Mesothelial cell of epicardium (in vitro differentiated cells): ENCODE data around the gene OPHN1. TPM values are rescaled to one million over a fixed set of nuclear protein-coding genes. Genes with fewer than 3 reads are reported as not detected.
"Not testable (repeated sequence)": the region's sequence is repeated elsewhere in the genome, so short reads cannot be mapped to it uniquely, and the experiment has no call there.

Source experiments
- DNase-seq, 2 experiments: peaks; one replicate each; pipeline ENCODE4 v3.0.0; 2021; ENCODE audit warnings: low spot score in 2 of 2; ENCODE audit not compliant: unreplicated experiment in 2 of 2
- H3K27ac Mint-ChIP-seq: 2 replicates; pipeline ENCODE4 v1.8.0; 2021; ENCODE audit warnings: mixed read lengths
- H3K27me3 Mint-ChIP-seq: 2 replicates; pipeline ENCODE4 v1.8.0; 2021; ENCODE audit warnings: low read depth, mixed read lengths
- H3K36me3 Mint-ChIP-seq: 2 replicates; pipeline ENCODE4 v1.8.0; 2021; ENCODE audit warnings: mixed read lengths
- H3K4me1 Mint-ChIP-seq: 2 replicates; pipeline ENCODE4 v1.8.0; 2021; ENCODE audit warnings: mixed read lengths
- H3K4me3 Mint-ChIP-seq: 2 replicates; pipeline ENCODE4 v1.8.0; 2021; ENCODE audit warnings: mild to moderate bottlenecking, moderate library complexity, mixed read lengths
- H3K9me3 Mint-ChIP-seq: 2 replicates; pipeline ENCODE4 v1.8.0; 2021; ENCODE audit warnings: mixed read lengths
- total RNA-seq: library from RNA; stranded (reverse); gene quantifications from 3 replicates; pipeline ENCODE4 v1.2.1, GENCODE V29; 2021
- TF ChIP-seq, protein P1 (sequence below): fragments of 200-600 bp; sonication (generic); IDR thresholded peaks from one replicate; pipeline ENCODE4 v1.5.0; 2021; ENCODE audit warnings: antibody characterized with exemption; ENCODE audit not compliant: unreplicated experiment

The OPHN1 gene
- total RNA-seq, 1 donor from 2014 or later = 8.6 TPM

DNA sequence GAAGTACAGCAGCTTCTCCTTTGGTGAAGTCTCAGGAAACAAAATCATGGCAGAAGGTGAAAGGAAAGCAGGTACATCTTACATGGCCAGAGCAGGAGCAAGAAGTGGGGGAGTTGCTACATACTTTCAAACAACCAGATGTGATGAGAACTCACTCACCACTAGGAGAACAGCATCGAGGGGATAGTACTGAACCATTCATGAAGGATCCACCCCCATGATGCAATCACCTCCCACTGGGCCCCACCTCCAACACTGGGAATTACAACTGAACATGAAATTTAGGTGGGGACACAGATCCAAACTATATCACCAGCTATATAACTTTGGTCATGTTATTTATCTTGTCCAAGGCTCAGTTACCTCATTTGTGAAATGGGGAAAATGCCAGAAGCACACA, 159.4 kb downstream of the OPHN1 start:
- TF ChIP-seq, protein P1, sequence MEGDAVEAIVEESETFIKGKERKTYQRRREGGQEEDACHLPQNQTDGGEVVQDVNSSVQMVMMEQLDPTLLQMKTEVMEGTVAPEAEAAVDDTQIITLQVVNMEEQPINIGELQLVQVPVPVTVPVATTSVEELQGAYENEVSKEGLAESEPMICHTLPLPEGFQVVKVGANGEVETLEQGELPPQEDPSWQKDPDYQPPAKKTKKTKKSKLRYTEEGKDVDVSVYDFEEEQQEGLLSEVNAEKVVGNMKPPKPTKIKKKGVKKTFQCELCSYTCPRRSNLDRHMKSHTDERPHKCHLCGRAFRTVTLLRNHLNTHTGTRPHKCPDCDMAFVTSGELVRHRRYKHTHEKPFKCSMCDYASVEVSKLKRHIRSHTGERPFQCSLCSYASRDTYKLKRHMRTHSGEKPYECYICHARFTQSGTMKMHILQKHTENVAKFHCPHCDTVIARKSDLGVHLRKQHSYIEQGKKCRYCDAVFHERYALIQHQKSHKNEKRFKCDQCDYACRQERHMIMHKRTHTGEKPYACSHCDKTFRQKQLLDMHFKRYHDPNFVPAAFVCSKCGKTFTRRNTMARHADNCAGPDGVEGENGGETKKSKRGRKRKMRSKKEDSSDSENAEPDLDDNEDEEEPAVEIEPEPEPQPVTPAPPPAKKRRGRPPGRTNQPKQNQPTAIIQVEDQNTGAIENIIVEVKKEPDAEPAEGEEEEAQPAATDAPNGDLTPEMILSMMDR = no peak
- Mint-ChIP-seq H3K27me3 (no peaks in the 10 kb centered on the region), H3K4me3 (no peak overlapping the region), H3K36me3 (peaks cover 1% of the 10 kb centered on the region), H3K4me1 (no peaks in the 10 kb centered on the region), H3K27ac (no peak overlapping the region), H3K9me3 (peaks cover 17% of the 10 kb centered on the region)
- DNase-seq = no peak

- not testable (repeated sequence) for H3K4me3 Mint-ChIP-seq, DNase-seq, H3K36me3 Mint-ChIP-seq, H3K27me3 Mint-ChIP-seq, H3K4me1 Mint-ChIP-seq, H3K27ac Mint-ChIP-seq
- peaks cover 30% of the 10 kb centered on the region for H3K9me3 Mint-ChIP-seq
These were observed 168.5 kb downstream of the OPHN1 start for GRCh38 chrX:68264793-68265192.

DNA sequence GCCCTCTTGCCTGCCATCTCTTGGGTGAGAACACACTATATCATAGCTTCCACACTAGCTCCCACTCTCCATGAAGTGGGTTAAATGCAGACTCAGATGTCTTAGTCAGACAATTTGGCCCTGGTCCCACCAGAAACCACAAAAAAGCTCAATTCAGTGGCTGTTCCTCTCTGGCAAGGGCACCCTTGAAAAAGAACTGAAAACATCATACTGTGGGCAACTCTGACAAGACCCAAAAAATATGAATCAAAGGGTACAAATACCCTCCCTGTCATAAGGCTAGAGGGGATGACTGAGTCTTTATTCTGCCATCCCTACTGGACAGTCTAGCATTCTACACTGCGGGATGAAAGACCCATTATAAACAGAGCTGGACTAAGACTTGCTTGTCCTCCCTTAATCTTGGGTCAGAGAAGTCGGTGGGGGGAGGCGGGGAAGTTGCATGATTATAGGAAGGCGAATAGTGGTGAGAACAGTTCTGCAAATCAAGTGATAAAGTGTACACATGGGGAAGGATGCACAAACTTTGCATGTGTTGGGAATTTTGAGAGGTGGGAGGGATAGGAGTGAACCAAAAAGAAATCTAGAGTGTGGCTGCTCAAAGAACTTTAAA, 172.1 kb downstream of the OPHN1 start:
- Mint-ChIP-seq H3K27me3 (no peaks in the 10 kb centered on the region), H3K4me3 (no peak overlapping the region), H3K36me3 (peaks cover 2% of the 10 kb centered on the region), H3K27ac (no peak overlapping the region), H3K4me1 (no peaks in the 10 kb centered on the region), H3K9me3 (peaks cover 22% of the 10 kb centered on the region)
- no peak for DNase-seq
- TF ChIP-seq, protein P1 = no peak

- Mint-ChIP-seq H3K9me3 (peaks cover 29% of the 10 kb centered on the region), H3K4me1 (no peaks in the 10 kb centered on the region), H3K36me3 (peaks cover 2% of the 10 kb centered on the region), H3K4me3 (no peak overlapping the region), H3K27ac (no peak overlapping the region), H3K27me3 (no peaks in the 10 kb centered on the region)
- TF ChIP-seq, protein P1 = no peak
- no peak for DNase-seq
These were observed 176.3 kb downstream of the OPHN1 start for GRCh38 chrX:68256990-68257389.

- H3K36me3 Mint-ChIP-seq = peaks cover 2% of the 10 kb centered on the region
- no peak overlapping the region for H3K27ac Mint-ChIP-seq
- no peak overlapping the region for H3K4me3 Mint-ChIP-seq
- DNase-seq = no peak
- H3K27me3 Mint-ChIP-seq = no peaks in the 10 kb centered on the region
- H3K9me3 Mint-ChIP-seq = peaks cover 33% of the 10 kb centered on the region
- H3K4me1 Mint-ChIP-seq = no peaks in the 10 kb centered on the region
- TF ChIP-seq, protein P1 = no peak
These were observed 178.3 kb downstream of the OPHN1 start for GRCh38 chrX:68254738-68255645.

- no peaks in the 10 kb centered on the region for H3K27me3 Mint-ChIP-seq
- H3K27ac Mint-ChIP-seq = no peak overlapping the region
- H3K36me3 Mint-ChIP-seq = no peaks in the 10 kb centered on the region
- TF ChIP-seq, protein P1 = no peak
- H3K9me3 Mint-ChIP-seq = peaks cover 33% of the 10 kb centered on the region
- H3K4me3 Mint-ChIP-seq = no peak overlapping the region
- H3K4me1 Mint-ChIP-seq = no peaks in the 10 kb centered on the region
- DNase-seq = no peak
These were observed 180.6 kb downstream of the OPHN1 start for GRCh38 chrX:68252664-68253063.
